H1 (cell line): ENCODE measurements around the gene KIF26B. TPM values are rescaled to one million over a fixed set of nuclear protein-coding genes. Genes with fewer than 3 reads are reported as not detected.

Experiments
- CTCF ChIA-PET: fragments of 300-600 bp; sonication (Branson Sonifier 250); formaldehyde crosslinking; loops from one replicate; lab custom pipeline; 2021; ENCODE audit not compliant: partially characterized antibody; lab: Charles Lee
- POLR2A ChIA-PET: fragments of 300-600 bp; sonication (Branson Sonifier 250); formaldehyde crosslinking; loops from one replicate; lab custom pipeline; 2021; ENCODE audit warnings: inconsistent platforms; ENCODE audit not compliant: partially characterized antibody; lab: Charles Lee
- DNase-seq, 2 experiments: peaks; one replicate each; pipeline versions ENCODE4 v3.0.0 to v3.0.0-alpha.2; 2010 to 2022; ENCODE audit warnings: low spot score in 2 of 2, low read depth in 1 of 2, mixed read lengths in 1 of 2
- FAIRE-seq: peaks from 2 replicates; lab custom pipeline; 2011; peaks lifted over from hg19 to GRCh38; lab: Jason Lieb, UNC
- H2AFZ ChIP-seq: 2 replicates; pipeline ENCODE4 v1.8.1; 2012; ENCODE audit warnings: low read length, inconsistent platforms
- H2AK5ac ChIP-seq: 2 replicates; pipeline ENCODE4 v1.6.1; 2013; ENCODE audit warnings: low read depth, low read length
- H2BK120ac ChIP-seq: replicated peaks from 2 replicates; pipeline ENCODE3; 2013; ENCODE audit warnings: low read depth, low read length, inconsistent platforms
- H2BK12ac ChIP-seq: 2 replicates; pipeline ENCODE4 v1.6.1; 2013; ENCODE audit warnings: low read depth, low read length
- H2BK15ac ChIP-seq: 2 replicates; pipeline ENCODE4 v1.6.1; 2013; ENCODE audit warnings: low read length
- H2BK20ac ChIP-seq: 2 replicates; pipeline ENCODE4 v1.6.1; 2013; ENCODE audit warnings: low read length
- H2BK5ac ChIP-seq: 2 replicates; pipeline ENCODE4 v1.6.1; 2013; ENCODE audit warnings: low read depth, low read length
- H3K14ac ChIP-seq: 2 replicates; pipeline ENCODE4 v1.6.1; 2013; ENCODE audit warnings: inconsistent platforms; ENCODE audit not compliant: insufficient read length
- H3K18ac ChIP-seq: 2 replicates; pipeline ENCODE4 v1.6.1; 2013; ENCODE audit warnings: low read length; ENCODE audit errors: extremely low read depth
- H3K23ac ChIP-seq: 2 replicates; pipeline ENCODE4 v1.6.1; 2013; ENCODE audit warnings: inconsistent platforms; ENCODE audit not compliant: insufficient read length
- H3K23me2 ChIP-seq: 2 replicates; pipeline ENCODE4 v1.6.1; 2013; ENCODE audit warnings: low read depth, low read length
- H3K27ac ChIP-seq: 2 replicates; pipeline ENCODE4 v1.6.1; 2011; ENCODE audit warnings: low read depth, low read length, inconsistent platforms
- H3K27me3 ChIP-seq, 4 experiments: replicated peaks in 1 of 4; 1 replicate in 1 of 4; 2 replicates in 3 of 4; pipeline versions ENCODE4 v1.6.1 to v1.8.1; 2011 to 2013; ENCODE audit warnings: low read length in 3 of 4, mild to moderate bottlenecking in 3 of 4, inconsistent platforms in 2 of 4, mixed read lengths in 2 of 4, moderate library complexity in 1 of 4; ENCODE audit not compliant: control insufficient read depth in 3 of 4, insufficient read depth in 3 of 4; ENCODE audit errors: extremely low read depth in 1 of 4
- H3K36me3 ChIP-seq, 4 experiments: 2 replicates each; pipeline versions ENCODE4 v1.6.1 to v1.8.1; 2011 to 2013; ENCODE audit warnings: mild to moderate bottlenecking in 4 of 4, low read length in 3 of 4, moderate library complexity in 2 of 4, control low read depth in 1 of 4, inconsistent platforms in 1 of 4; ENCODE audit not compliant: insufficient read depth in 4 of 4, control insufficient read depth in 2 of 4
- H3K4ac ChIP-seq: replicated peaks from 2 replicates; pipeline ENCODE3; 2013; ENCODE audit warnings: low read length, low read depth, mixed read lengths, inconsistent platforms; ENCODE audit not compliant: insufficient read length
- H3K4me1 ChIP-seq, 4 experiments: replicated peaks in 1 of 4; 1 replicate in 1 of 4; 2 replicates in 3 of 4; pipeline versions ENCODE4 v1.6.1 to v1.8.1; 2011 to 2013; ENCODE audit warnings: low read length in 3 of 4, inconsistent platforms in 2 of 4, mixed read lengths in 1 of 4; ENCODE audit not compliant: insufficient read depth in 4 of 4, control insufficient read depth in 3 of 4
- H3K4me2 ChIP-seq, 2 experiments: 2 replicates each; pipeline versions ENCODE4 v1.6.1 to v1.8.1; 2011 to 2013; ENCODE audit warnings: low read depth in 2 of 2, low read length in 2 of 2, control low read depth in 1 of 2, inconsistent platforms in 1 of 2, mild to moderate bottlenecking in 1 of 2; ENCODE audit not compliant: insufficient read depth in 1 of 2
- H3K4me3 ChIP-seq, 4 experiments: fragments of 200-600, 300-600 bp in 1 of 4; sonication (generic), shearing (Covaris generic), sonication (Bioruptor Twin) in 1 of 4; 2 replicates each; pipeline versions ENCODE4 v1.5.1 to v1.8.1; 2011 to 2016; ENCODE audit warnings: low read length in 4 of 4, low read depth in 3 of 4, control low read depth in 2 of 4, inconsistent platforms in 2 of 4, mild to moderate bottlenecking in 2 of 4, mixed read lengths in 1 of 4, moderate library complexity in 1 of 4; ENCODE audit not compliant: insufficient read depth in 2 of 4; ENCODE audit errors: extremely low read depth in 1 of 4
- H3K56ac ChIP-seq: replicated peaks from 2 replicates; pipeline ENCODE3; 2013; ENCODE audit warnings: low read depth, mild to moderate bottlenecking, mixed read lengths, low read length, inconsistent platforms; ENCODE audit not compliant: insufficient read length
- H3K79me1 ChIP-seq: 2 replicates; pipeline ENCODE4 v1.6.1; 2013; ENCODE audit warnings: low read depth, low read length, control low read depth
- H3K79me2 ChIP-seq, 2 experiments: 2 replicates each; pipeline versions ENCODE4 v1.6.1 to v1.8.1; 2012 to 2013; ENCODE audit warnings: low read length in 2 of 2, mild to moderate bottlenecking in 2 of 2, inconsistent platforms in 1 of 2; ENCODE audit not compliant: insufficient read depth in 2 of 2, control insufficient read depth in 1 of 2
- H3K9ac ChIP-seq, 4 experiments: replicated peaks in 1 of 4; 1 replicate in 1 of 4; 2 replicates in 3 of 4; pipeline versions ENCODE4 v1.6.1 to v1.8.1; 2011 to 2013; ENCODE audit warnings: low read depth in 3 of 4, low read length in 3 of 4, control low read depth in 2 of 4, mild to moderate bottlenecking in 2 of 4, moderate library complexity in 2 of 4, inconsistent platforms in 1 of 4; ENCODE audit errors: extremely low read depth in 1 of 4
- H3K9me3 ChIP-seq, 2 experiments: 2 replicates each; pipeline versions ENCODE4 v1.6.1 to v1.8.1; 2012 to 2013; ENCODE audit warnings: mild to moderate bottlenecking in 2 of 2, moderate library complexity in 2 of 2, control low read depth in 1 of 2, inconsistent platforms in 1 of 2, low read depth in 1 of 2, low read length in 1 of 2, mixed read lengths in 1 of 2; ENCODE audit not compliant: insufficient read depth in 2 of 2
- H4K20me1 ChIP-seq, 2 experiments: replicated peaks in 1 of 2; 2 replicates each; pipeline versions ENCODE3 to v1.8.1; 2011 to 2013; ENCODE audit warnings: inconsistent platforms in 2 of 2, low read length in 2 of 2, mild to moderate bottlenecking in 1 of 2; ENCODE audit not compliant: insufficient read depth in 2 of 2, control insufficient read depth in 1 of 2
- H4K5ac ChIP-seq: 2 replicates; pipeline ENCODE4 v1.6.1; 2013; ENCODE audit warnings: low read length, low read depth, mixed read lengths, inconsistent platforms; ENCODE audit not compliant: insufficient read length
- H4K8ac ChIP-seq: 2 replicates; pipeline ENCODE4 v1.8.0; 2013; ENCODE audit warnings: mild to moderate bottlenecking, moderate library complexity, low read length, inconsistent platforms; ENCODE audit not compliant: insufficient read depth; ENCODE audit errors: extremely low read depth
- H4K91ac ChIP-seq: replicated peaks from 2 replicates; pipeline ENCODE3; 2013; ENCODE audit warnings: low read length, mixed read lengths, inconsistent platforms; ENCODE audit not compliant: insufficient read length
- CBX5 ChIP-seq: fragments of 300-800, 300-1000 bp; sonication (generic); IDR thresholded peaks from 2 replicates; pipeline ENCODE4 v1.7.1; 2016; ENCODE audit warnings: antibody characterized with exemption, low read length, low read depth
- CBX8 ChIP-seq: fragments of 300-800, 300-1000 bp; sonication (generic); IDR thresholded peaks from 2 replicates; pipeline ENCODE4 v1.7.1; 2016; ENCODE audit warnings: low read depth, low read length, borderline replicate concordance
- CEBPB ChIP-seq: IDR thresholded peaks from 2 replicates; pipeline ENCODE4 v1.6.1; 2012; ENCODE audit warnings: low read depth, low read length
- CHD2 ChIP-seq: IDR thresholded peaks from 2 replicates; pipeline ENCODE4 v1.6.1; 2012; ENCODE audit warnings: low read length, improper control_type of control experiment
- EP300 ChIP-seq, 2 experiments: IDR thresholded peaks; 1 replicate in 1 of 2; 2 replicates in 1 of 2; pipeline ENCODE4 v1.6.1; 2011 to 2012; ENCODE audit warnings: low read depth in 2 of 2, low read length in 2 of 2, mild to moderate bottlenecking in 2 of 2, borderline replicate concordance in 1 of 2, inconsistent platforms in 1 of 2, moderate library complexity in 1 of 2
- GABPA ChIP-seq: IDR thresholded peaks from 2 replicates; pipeline ENCODE4 v1.6.1; 2011; ENCODE audit warnings: mild to moderate bottlenecking, low read length, moderate library complexity, borderline replicate concordance; ENCODE audit not compliant: insufficient read depth
- JUN ChIP-seq: IDR thresholded peaks from 2 replicates; pipeline ENCODE4 v1.6.1; 2011; ENCODE audit warnings: low read depth, mild to moderate bottlenecking, improper control_type of control experiment, low read length
- KDM4A ChIP-seq: IDR thresholded peaks from one replicate; pipeline ENCODE4 v1.7.1; 2012; ENCODE audit warnings: low read depth, mild to moderate bottlenecking, moderate library complexity, low read length, inconsistent platforms; ENCODE audit not compliant: severe bottlenecking
- KDM5A ChIP-seq: fragments of 200-600 bp; IDR thresholded peaks from 2 replicates; pipeline ENCODE4 v1.7.1; 2012; ENCODE audit warnings: mild to moderate bottlenecking, low read length, inconsistent platforms, mixed read lengths
- MAFK ChIP-seq: IDR thresholded peaks from 2 replicates; pipeline ENCODE4 v1.6.1; 2012; ENCODE audit warnings: low read depth, mild to moderate bottlenecking, improper control_type of control experiment, low read length
- RNF2 ChIP-seq: fragments of 200-900, 300-1000 bp; sonication (generic); IDR thresholded peaks from 2 replicates; pipeline ENCODE4 v1.7.1; 2016; ENCODE audit warnings: borderline replicate concordance, low read depth, mild to moderate bottlenecking, antibody characterized with exemption, low read length; ENCODE audit not compliant: poor library complexity, severe bottlenecking; ENCODE audit errors: missing control alignments
- SUZ12 ChIP-seq: fragments of 200-600 bp; sonication (generic); IDR thresholded peaks from 2 replicates; pipeline ENCODE4 v1.6.1; 2012; ENCODE audit warnings: mild to moderate bottlenecking, inconsistent platforms, low read length, moderate library complexity, mixed read lengths
- TEAD4 ChIP-seq: IDR thresholded peaks from 2 replicates; pipeline ENCODE4 v1.6.1; 2012; ENCODE audit warnings: low read depth, low read length, inconsistent platforms, mixed read lengths
- YY1 ChIP-seq: IDR thresholded peaks from 2 replicates; pipeline ENCODE4 v1.6.1; 2011; ENCODE audit warnings: low read depth, mild to moderate bottlenecking, low read length
- WGBS, 2 experiments: shearing (Covaris generic) in 1 of 2; methylation state at CpG; one replicate each; pipeline versions ENCODE4 v1.1.6 to v1.1.7; 2013 to 2015; ENCODE audit warnings: low lambda C conversion rate in 2 of 2, mixed read lengths in 2 of 2, inconsistent platforms in 1 of 2, low coverage in 1 of 2, missing lambda C conversion rate in 1 of 2; ENCODE audit not compliant: insufficient replicate concordance in 2 of 2, insufficient coverage in 1 of 2, insufficient read length in 1 of 2; ENCODE audit errors: extremely low coverage in 1 of 2, missing lambda C conversion rate in 1 of 2; 5-methylcytosine and 5-hydroxymethylcytosine counted together
- polyA plus RNA-seq, 7 experiments: library from polyadenylated mRNA; depleted of rRNA in 3 of 7; stranded (reverse) in 5 of 7; unstranded in 2 of 7; fragments of >200 nt in 5 of 7; fragments of 200-250 nt in 2 of 7; gene quantifications; 1 replicate in 5 of 7; 2 replicates in 1 of 7; 4 replicates in 1 of 7; pipeline versions ENCODE4 v1.2.1 to v1.2.3, GENCODE V29; 2011 to 2013; ENCODE audit warnings: missing spikeins in 2 of 7, mixed read lengths in 2 of 7
- total RNA-seq: library from RNA; stranded (reverse); fragmentation: NEBNext Ultra II Directional; extraction: Animal tissue kit (Norgen Biotek cat#: 25700); gene quantifications from 2 replicates; pipeline ENCODE4 v1.2.1, GENCODE V29; 2021
- TF ChIP-seq, protein P1 (sequence below): IDR thresholded peaks from 2 replicates; pipeline ENCODE4 v1.6.1; 2012; ENCODE audit warnings: inconsistent platforms

Gene KIF26B
- total and polyA plus RNA-seq, 2 of the 8 experiments (the other 6 are each of a cell fraction or from before 2014, with no cell fraction given) = 0.06 to 0.28 TPM

DNA sequence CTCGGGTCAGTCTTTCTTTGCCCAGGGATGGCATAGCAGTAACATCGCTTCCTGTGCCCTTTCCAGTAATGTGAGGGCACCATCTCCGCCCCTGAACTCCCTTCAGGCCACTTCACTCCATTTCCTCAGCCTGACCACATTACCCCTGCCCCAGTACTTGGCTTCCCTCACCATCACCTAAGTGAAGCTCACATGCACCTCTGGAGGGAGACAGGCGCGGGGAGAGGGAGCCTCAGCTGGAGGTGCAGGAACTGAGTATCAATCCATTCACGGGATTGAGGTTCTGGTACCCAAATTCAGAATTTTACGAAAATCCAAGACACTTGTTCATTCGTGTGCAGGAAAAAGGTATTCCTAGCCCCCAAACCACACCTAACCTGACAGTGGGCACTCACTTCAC is 540.4 kb downstream of the KIF26B start:
- H3K4me3 ChIP-seq = no peak overlapping the region
- no peak overlapping the region for H2AK5ac ChIP-seq
- no peak overlapping the region for H3K56ac ChIP-seq
- CTCF ChIA-PET = interaction anchor here (0.6 to 0.9 kb wide), 2 partner anchors 14 to 18 kb away, joined by 3 read pairs; no protein-coding TSS in a partner anchor
- H3K23ac ChIP-seq = no peak overlapping the region
- DNase-seq (no peak), FAIRE-seq (no peak)
- H4K5ac ChIP-seq = no peak overlapping the region
- H3K4me2 ChIP-seq = no peak overlapping the region
- no peaks in the 10 kb centered on the region for H3K23me2 ChIP-seq
- no peak overlapping the region for H3K9ac ChIP-seq
- POLR2A ChIA-PET = no interaction called here
- H3K9me3 ChIP-seq = no peaks in the 10 kb centered on the region
- no peak overlapping the region for H2BK15ac ChIP-seq
- H3K36me3 ChIP-seq = no peaks in the 10 kb centered on the region
- H3K79me2 ChIP-seq = no peaks in the 10 kb centered on the region
- no peaks in the 10 kb centered on the region for H3K4me1 ChIP-seq
- no peak overlapping the region for H3K27ac ChIP-seq
- no peak overlapping the region for H3K14ac ChIP-seq
- no peak overlapping the region for H2BK12ac ChIP-seq
- no peak overlapping the region for H2BK5ac ChIP-seq
- no peak overlapping the region for H4K8ac ChIP-seq
- no peak overlapping the region for H2AFZ ChIP-seq
- H4K91ac ChIP-seq = no peak overlapping the region
- H3K79me1 ChIP-seq = no peaks in the 10 kb centered on the region
- no peak overlapping the region for H2BK20ac ChIP-seq
- no peak overlapping the region for H3K4ac ChIP-seq
- no peak overlapping the region for H2BK120ac ChIP-seq
- 78% methylated on average over 8 of the region's 8 CpGs; no CpG with 5 or more reads in 1 of the 2 experiments for WGBS, 2 experiments
- H3K27me3 ChIP-seq = no peaks in the 10 kb centered on the region
- no peaks in the 10 kb centered on the region for H4K20me1 ChIP-seq
- no peak overlapping the region for H3K18ac ChIP-seq
- no peak for TF ChIP-seq GABPA
- TF ChIP-seq CBX8 = no peak
- no peak for TF ChIP-seq YY1
- TF ChIP-seq CHD2 = no peak
- TF ChIP-seq CEBPB = no peak
- no peak for TF ChIP-seq KDM4A
- TF ChIP-seq KDM5A = no peak
- TF ChIP-seq MAFK = no peak
- TF ChIP-seq JUN = no peak
- no peak for TF ChIP-seq CBX5
- no peak for TF ChIP-seq EP300 (IDR thresholded peaks at IDR 0.05; ENCODE audit: borderline replicate concordance in 1 of 2, low read depth in 2 of 2, low read length in 2 of 2)
- no peak for TF ChIP-seq TEAD4
- TF ChIP-seq RNF2 = no peak
- TF ChIP-seq SUZ12 = no peak
- TF ChIP-seq, protein P1, sequence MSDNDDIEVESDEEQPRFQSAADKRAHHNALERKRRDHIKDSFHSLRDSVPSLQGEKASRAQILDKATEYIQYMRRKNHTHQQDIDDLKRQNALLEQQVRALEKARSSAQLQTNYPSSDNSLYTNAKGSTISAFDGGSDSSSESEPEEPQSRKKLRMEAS = no peak
